Large intestine (tissue), 3 donors: ENCODE measurements around the gene ST6GALNAC3. TPM values are rescaled to one million over a fixed set of nuclear protein-coding genes. Genes with fewer than 3 reads are reported as not detected.

Experiments used
- DNase-seq, 2 donors: peaks; one replicate each; pipeline versions ENCODE4 v3.0.0 to v3.0.0-alpha.2; 2013
- H3K27ac ChIP-seq: one replicate; pipeline ENCODE4 v1.5.1; 2013; ENCODE audit warnings: low read length
- H3K27me3 ChIP-seq: 2 replicates; pipeline ENCODE4 v1.6.1; 2013; ENCODE audit warnings: low read length; ENCODE audit not compliant: control insufficient read depth, insufficient read depth
- H3K36me3 ChIP-seq: 2 replicates; pipeline ENCODE4 v1.6.1; 2013; ENCODE audit warnings: low read length; ENCODE audit not compliant: control insufficient read depth, insufficient read depth
- H3K4me1 ChIP-seq: one replicate; pipeline ENCODE4 v1.6.1; 2013; ENCODE audit warnings: low read length; ENCODE audit not compliant: control insufficient read depth, insufficient read depth
- H3K4me3 ChIP-seq: one replicate; pipeline ENCODE4 v1.5.1; 2013; ENCODE audit warnings: low read length
- H3K9me3 ChIP-seq: one replicate; pipeline ENCODE4 v1.6.1; 2013; ENCODE audit warnings: mild to moderate bottlenecking, low read depth, low read length, moderate library complexity; ENCODE audit not compliant: control insufficient read depth
- WGBS: methylation state at CpG from one replicate; pipeline ENCODE4 v1.1.5; 2013; ENCODE audit warnings: low lambda C conversion rate; ENCODE audit not compliant: insufficient coverage; 5-methylcytosine and 5-hydroxymethylcytosine counted together
- polyA plus RNA-seq: library from polyadenylated mRNA; unstranded; fragments of 120-200 nt; gene quantifications from one replicate; pipeline ENCODE4 v1.2.1, GENCODE V29; 2013

Gene ST6GALNAC3
- polyA plus RNA-seq, 1 donor = 18.0 TPM

DNA sequence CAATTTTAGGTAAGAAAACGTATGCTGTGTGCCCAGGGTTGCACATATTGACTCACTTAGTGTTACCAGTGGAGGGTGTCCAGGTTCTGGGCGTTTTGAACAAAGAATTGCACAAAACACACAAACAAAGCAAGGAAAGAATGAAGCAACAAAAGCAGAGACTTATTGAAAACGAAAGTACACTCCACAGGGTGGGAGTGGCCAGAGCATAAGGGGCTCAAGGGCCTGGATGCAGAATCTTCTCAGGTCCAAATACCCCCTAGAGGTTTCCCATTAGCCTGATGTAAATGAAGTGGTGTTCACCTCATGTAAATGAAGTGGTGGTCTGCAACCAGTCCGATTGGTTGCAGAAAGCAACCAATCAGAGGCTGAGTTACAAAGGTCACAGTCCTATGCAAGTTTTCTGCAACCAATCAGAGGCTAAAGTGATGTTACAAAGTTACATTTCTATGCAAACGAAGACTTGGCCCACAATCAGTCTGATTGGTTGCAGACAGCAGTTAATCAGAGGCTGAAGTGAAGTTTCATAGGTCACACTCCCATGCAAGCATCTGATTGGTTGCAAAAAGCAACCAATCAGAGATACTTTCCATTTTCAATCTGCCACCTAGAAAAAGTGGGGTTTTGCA, 228.3 kb downstream of the ST6GALNAC3 start:
- DNase-seq = no peak
- Histone ChIP-seq H3K4me3 (no peak overlapping the region), H3K27me3 (no peaks in the 10 kb centered on the region), H3K4me1 (no peaks in the 10 kb centered on the region), H3K36me3 (no peaks in the 10 kb centered on the region), H3K9me3 (no peaks in the 10 kb centered on the region), H3K27ac (no peak overlapping the region)
- 80% methylated on average over 1 of the region's 5 CpGs for WGBS

DNA sequence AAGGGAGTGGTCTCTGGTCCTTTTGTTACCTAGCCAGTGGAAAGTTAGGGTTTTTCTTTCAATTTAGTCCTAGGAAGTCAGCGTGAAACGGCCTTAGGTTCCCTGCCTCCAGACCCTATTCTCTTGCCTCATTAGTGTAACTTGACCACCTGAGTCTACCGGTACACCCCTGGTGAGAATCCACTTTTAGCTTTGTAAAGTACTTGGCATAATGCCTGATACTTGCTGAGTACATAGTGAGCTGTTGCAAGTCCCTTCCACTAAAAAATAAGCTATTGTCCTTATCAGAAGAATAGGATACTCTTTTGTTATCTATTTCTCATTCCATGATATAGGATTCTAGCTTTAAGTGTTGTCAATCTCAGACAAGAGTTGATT, 228.8 kb downstream of the ST6GALNAC3 start:
- no CpG with 5 or more reads among the region's 3 CpGs for WGBS
- H3K36me3 ChIP-seq = no peaks in the 10 kb centered on the region
- no peaks in the 10 kb centered on the region for H3K4me1 ChIP-seq
- no peak overlapping the region for H3K4me3 ChIP-seq
- DNase-seq = no peak
- H3K9me3 ChIP-seq = no peaks in the 10 kb centered on the region
- no peaks in the 10 kb centered on the region for H3K27me3 ChIP-seq
- no peak overlapping the region for H3K27ac ChIP-seq

- H3K27ac ChIP-seq = no peak overlapping the region
- DNase-seq = no peak
- no peaks in the 10 kb centered on the region for H3K27me3 ChIP-seq
- WGBS = no CpG with 5 or more reads among the region's 1 CpG
- H3K36me3 ChIP-seq = no peaks in the 10 kb centered on the region
- H3K4me3 ChIP-seq = no peak overlapping the region
- no peaks in the 10 kb centered on the region for H3K9me3 ChIP-seq
- H3K4me1 ChIP-seq = no peaks in the 10 kb centered on the region
These were observed 238.8 kb downstream of the ST6GALNAC3 start for GRCh38 chr1:76313304-76313703.

DNA sequence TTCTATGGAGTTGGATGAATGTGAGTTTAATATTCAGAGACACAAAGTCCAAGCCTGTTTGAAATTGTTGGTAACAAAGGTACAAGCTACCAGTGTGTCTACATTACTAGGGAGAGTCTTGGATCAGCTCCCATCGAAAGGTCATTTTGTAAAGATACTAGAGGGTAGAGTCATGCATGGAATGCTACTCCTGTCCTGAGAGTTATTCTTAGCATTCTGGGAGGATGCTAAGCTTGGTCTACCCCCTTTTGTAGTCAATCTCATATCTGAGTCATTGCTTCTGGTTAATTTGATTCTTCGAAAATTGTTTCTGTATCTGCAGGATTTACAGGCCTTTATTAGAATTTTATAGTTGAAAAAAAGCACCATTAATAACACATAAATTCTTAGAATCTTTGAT, 240.2 kb downstream of the ST6GALNAC3 start:
- H3K4me3 ChIP-seq = no peak overlapping the region
- 100% methylated on average over 1 of the region's 2 CpGs for WGBS
- no peaks in the 10 kb centered on the region for H3K9me3 ChIP-seq
- no peaks in the 10 kb centered on the region for H3K27me3 ChIP-seq
- no peaks in the 10 kb centered on the region for H3K4me1 ChIP-seq
- no peaks in the 10 kb centered on the region for H3K36me3 ChIP-seq
- no peak for DNase-seq
- no peak overlapping the region for H3K27ac ChIP-seq

DNA sequence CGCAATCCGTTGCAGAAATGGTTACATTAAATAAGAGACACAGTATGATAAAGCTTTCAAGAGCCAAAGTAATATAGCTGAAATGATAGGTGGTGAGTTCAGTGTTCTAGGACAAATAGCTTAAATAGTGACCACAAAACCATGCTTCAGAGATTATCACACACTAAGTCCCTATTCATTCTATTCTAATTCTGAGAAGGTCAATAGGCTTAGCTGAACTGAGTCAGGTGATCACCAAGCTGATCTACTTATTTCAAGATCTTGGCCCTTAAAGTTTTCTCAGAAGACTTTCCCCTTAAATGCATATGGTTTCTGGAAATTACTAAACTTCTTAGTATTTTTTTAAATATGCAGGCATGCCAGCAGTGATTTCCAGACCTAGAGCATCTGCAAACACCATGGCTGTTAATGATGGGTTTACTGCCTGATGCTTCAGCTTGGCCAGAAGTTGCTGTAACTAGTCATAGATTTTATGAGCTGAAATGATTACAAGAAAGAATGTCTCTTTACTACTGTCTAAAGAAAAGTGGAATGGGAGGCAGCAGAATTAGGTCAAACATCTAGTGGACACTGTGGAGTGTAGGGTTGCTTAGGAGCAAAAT, 242.9 kb downstream of the ST6GALNAC3 start:
- no CpG with 5 or more reads among the region's 2 CpGs for WGBS
- no peaks in the 10 kb centered on the region for H3K4me1 ChIP-seq

DNA sequence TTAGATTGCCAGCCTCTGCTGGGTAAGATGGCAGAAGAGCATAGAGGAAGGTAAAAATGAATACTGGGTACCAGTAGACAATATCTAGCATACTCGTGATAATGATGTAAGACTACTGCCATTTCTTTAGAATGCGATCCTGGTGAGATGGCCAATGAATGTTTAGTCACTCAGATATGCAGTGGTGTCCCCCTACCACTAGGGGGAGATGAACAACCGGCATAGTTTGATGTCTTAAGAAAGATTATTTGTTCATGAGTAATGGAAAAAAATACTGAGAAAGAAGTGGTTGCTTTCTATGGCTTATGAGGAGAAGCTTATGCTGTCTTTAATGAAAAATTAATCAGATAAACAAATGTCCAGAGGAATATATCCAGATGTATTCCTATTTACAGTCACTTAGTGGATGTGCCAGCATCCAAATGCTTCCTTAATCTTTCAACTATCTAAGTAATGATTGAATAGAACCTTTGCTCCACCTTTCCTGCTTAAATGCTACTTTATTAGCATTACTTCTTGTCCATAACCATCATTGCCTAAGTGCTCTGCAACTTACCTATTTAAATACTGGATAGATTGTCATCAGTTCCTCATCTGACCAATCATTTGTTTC, 256.6 kb downstream of the ST6GALNAC3 start:
- DNase-seq = peak; percentile 50 to 62
- no peaks in the 10 kb centered on the region for H3K27me3 ChIP-seq
- no peaks in the 10 kb centered on the region for H3K36me3 ChIP-seq
- H3K9me3 ChIP-seq = no peaks in the 10 kb centered on the region
- WGBS = 27% methylated on average over 2 of the region's 3 CpGs
- no peaks in the 10 kb centered on the region for H3K4me1 ChIP-seq
- H3K27ac ChIP-seq = no peak overlapping the region
- no peak overlapping the region for H3K4me3 ChIP-seq

More for the DNA sequence above, 242.9 kb downstream of the ST6GALNAC3 start:
- no peak overlapping the region for H3K4me3 ChIP-seq
- DNase-seq = no peak
- H3K27ac ChIP-seq = no peak overlapping the region
- no peaks in the 10 kb centered on the region for H3K27me3 ChIP-seq
- no peaks in the 10 kb centered on the region for H3K36me3 ChIP-seq
- H3K9me3 ChIP-seq = no peaks in the 10 kb centered on the region

DNA sequence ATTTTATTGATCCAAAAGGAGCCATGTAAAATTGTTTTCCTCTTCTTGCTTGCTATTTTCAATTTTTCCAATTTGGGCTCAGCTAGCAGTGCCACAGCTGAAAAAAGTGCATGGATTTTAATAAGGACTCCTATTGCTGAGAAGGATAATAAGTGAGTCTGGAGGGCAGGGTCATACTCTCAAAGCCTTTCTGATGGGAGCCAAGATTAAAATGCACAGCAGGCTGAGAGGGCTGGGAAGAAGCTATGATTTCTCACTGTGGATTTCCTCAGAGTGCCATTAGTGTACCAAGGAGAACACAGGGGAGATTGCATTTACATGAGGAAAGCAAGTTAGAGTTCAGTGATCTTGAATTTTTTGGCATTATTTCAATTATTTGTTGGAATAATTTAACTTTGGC, 261.3 kb downstream of the ST6GALNAC3 start:
- Histone ChIP-seq H3K9me3 (no peaks in the 10 kb centered on the region), H3K4me1 (no peaks in the 10 kb centered on the region), H3K27ac (no peak overlapping the region), H3K4me3 (no peak overlapping the region), H3K36me3 (no peaks in the 10 kb centered on the region), H3K27me3 (no peaks in the 10 kb centered on the region)
- no peak for DNase-seq

GRCh38 chr1:76336931-76337371, 262.4 kb downstream of the ST6GALNAC3 start:
- 100% methylated on average over 3 of the region's 8 CpGs for WGBS
- Histone ChIP-seq H3K9me3 (no peaks in the 10 kb centered on the region), H3K27ac (no peak overlapping the region), H3K4me3 (no peak overlapping the region), H3K27me3 (no peaks in the 10 kb centered on the region), H3K4me1 (no peaks in the 10 kb centered on the region), H3K36me3 (no peaks in the 10 kb centered on the region)
- DNase-seq = peak; percentile 40 to 45

- WGBS = no CpG with 5 or more reads among the region's 7 CpGs
- no peak overlapping the region for H3K4me3 ChIP-seq
- no peak for DNase-seq
These were observed 263.1 kb downstream of the ST6GALNAC3 start for GRCh38 chr1:76337542-76338219.

GRCh38 chr1:76340056-76340455, 265.5 kb downstream of the ST6GALNAC3 start:
- Histone ChIP-seq H3K36me3 (no peaks in the 10 kb centered on the region), H3K27ac (no peak overlapping the region), H3K4me1 (no peaks in the 10 kb centered on the region), H3K27me3 (no peaks in the 10 kb centered on the region), H3K9me3 (no peaks in the 10 kb centered on the region), H3K4me3 (no peak overlapping the region)
- DNase-seq = no peak
- WGBS = no CpG with 5 or more reads among the region's 2 CpGs

More at GRCh38 chr1:76337542-76338219, 263.1 kb downstream of the ST6GALNAC3 start:
- H3K9me3 ChIP-seq = no peaks in the 10 kb centered on the region
- no peaks in the 10 kb centered on the region for H3K36me3 ChIP-seq
- no peaks in the 10 kb centered on the region for H3K4me1 ChIP-seq
- H3K27ac ChIP-seq = no peak overlapping the region
- no peaks in the 10 kb centered on the region for H3K27me3 ChIP-seq
